ENCODE data around the gene NR2F6. TPM values are rescaled to one million over a fixed set of nuclear protein-coding genes. Genes with fewer than 3 reads are reported as not detected.
A peak's percentile ranks its signal among the peaks of the same experiment; 100 is the strongest.

The NR2F6 gene
- total RNA-seq, 1 experiment from 2014 or later, result 26.3 TPM

GRCh38 chr19:17235300-17235970 lies 10.3 kb downstream of the NR2F6 start:
- intact Hi-C loops (cut with micrococcal nuclease; ENCODE audit: unreplicated experiment), result no loop called here
- Histone ChIP-seq H3K27me3 (replicated peaks; ENCODE audit: insufficient read depth, low read depth, low read length, poor library complexity) (no peaks in the 10 kb centered on the region), H3K36me3 (ENCODE audit: insufficient read depth, low read length, poor library complexity, severe bottlenecking) (peaks cover 15% of the 10 kb centered on the region), H3K4me1 (ENCODE audit: insufficient read depth, low read length, poor library complexity, severe bottlenecking) (peaks cover 19% of the 10 kb centered on the region), H3K4me3 (ENCODE audit: low read depth, low read length, poor library complexity, severe bottlenecking) (peak overlapping the region; percentile 74), H3K27ac (ENCODE audit: low read depth, low read length, poor library complexity, severe bottlenecking) (peak overlapping the region; percentile 88), H3K9me3 (ENCODE audit: low read depth, low read length, poor library complexity, severe bottlenecking) (no peaks in the 10 kb centered on the region)
- POLR2A ChIA-PET (ENCODE audit: low non-redundant PET), result no interaction called here
- TF ChIP-seq EZH2 (IDR thresholded peaks at IDR 0.05; ENCODE audit: borderline replicate concordance, low read depth, low read length, poor library complexity, severe bottlenecking), result no peak
- peak; percentile 55 for TF ChIP-seq CTCF (conservative IDR thresholded peaks at IDR 0.05; ENCODE audit: low read depth, low read length)
- DNase-seq (ENCODE audit: low spot score), result peak; percentile 80
- BruUV-seq (replicated peaks), result no TSS peak
- CTCF ChIA-PET, result interaction anchor here (0.6 to 1.0 kb wide), 3 partner anchors 462 to 521 kb away, joined by 3 to 4 read pairs (median 4); no protein-coding TSS in a partner anchor

GRCh38 chr19:17234911-17235299 lies 10.8 kb downstream of the NR2F6 start:
- peak; percentile 69 for DNase-seq (ENCODE audit: low spot score)
- ChIA-PET CTCF (interaction anchor here (0.6 to 1.0 kb wide), 2 partner anchors 462 to 520 kb away, joined by 3 to 4 read pairs; no protein-coding TSS in a partner anchor), POLR2A (ENCODE audit: low non-redundant PET) (interaction anchor here (0.6 kb wide), 1 partner anchor 119 kb away, joined by 14 read pairs; no protein-coding TSS in a partner anchor)
- no peaks in the 10 kb centered on the region for H3K27me3 ChIP-seq (replicated peaks; ENCODE audit: insufficient read depth, low read depth, low read length, poor library complexity)
- peaks cover 19% of the 10 kb centered on the region for H3K4me1 ChIP-seq (ENCODE audit: insufficient read depth, low read length, poor library complexity, severe bottlenecking)
- H3K9me3 ChIP-seq (ENCODE audit: low read depth, low read length, poor library complexity, severe bottlenecking), result no peaks in the 10 kb centered on the region
- peak overlapping the region; percentile 88 for H3K27ac ChIP-seq (ENCODE audit: low read depth, low read length, poor library complexity, severe bottlenecking)
- no TSS peak for BruUV-seq (replicated peaks)
- H3K36me3 ChIP-seq (ENCODE audit: insufficient read depth, low read length, poor library complexity, severe bottlenecking), result peaks cover 15% of the 10 kb centered on the region
- no peak for TF ChIP-seq EZH2 (IDR thresholded peaks at IDR 0.05; ENCODE audit: borderline replicate concordance, low read depth, low read length, poor library complexity, severe bottlenecking)
- TF ChIP-seq CTCF (conservative IDR thresholded peaks at IDR 0.05; ENCODE audit: low read depth, low read length), result no peak
- intact Hi-C loops (cut with micrococcal nuclease; ENCODE audit: unreplicated experiment), result no loop called here
- H3K4me3 ChIP-seq (ENCODE audit: low read depth, low read length, poor library complexity, severe bottlenecking), result peak overlapping the region; percentile 74

GRCh38 chr19:17232258-17232657 lies 13.5 kb downstream of the NR2F6 start:
- peaks cover 15% of the 10 kb centered on the region for H3K36me3 ChIP-seq (ENCODE audit: insufficient read depth, low read length, poor library complexity, severe bottlenecking)
- H3K27ac ChIP-seq (ENCODE audit: low read depth, low read length, poor library complexity, severe bottlenecking), result no peak overlapping the region
- no TSS peak for BruUV-seq (replicated peaks)
- ChIA-PET POLR2A (ENCODE audit: low non-redundant PET) (no interaction called here), CTCF (no interaction called here)
- no peaks in the 10 kb centered on the region for H3K27me3 ChIP-seq (replicated peaks; ENCODE audit: insufficient read depth, low read depth, low read length, poor library complexity)
- no peak overlapping the region for H3K4me3 ChIP-seq (ENCODE audit: low read depth, low read length, poor library complexity, severe bottlenecking)
- no peaks in the 10 kb centered on the region for H3K9me3 ChIP-seq (ENCODE audit: low read depth, low read length, poor library complexity, severe bottlenecking)
- intact Hi-C loops (cut with micrococcal nuclease; ENCODE audit: unreplicated experiment), result no loop called here
- TF ChIP-seq EZH2 (IDR thresholded peaks at IDR 0.05; ENCODE audit: borderline replicate concordance, low read depth, low read length, poor library complexity, severe bottlenecking) (no peak), CTCF (conservative IDR thresholded peaks at IDR 0.05; ENCODE audit: low read depth, low read length) (no peak)
- no peak for DNase-seq (ENCODE audit: low spot score)
- H3K4me1 ChIP-seq (ENCODE audit: insufficient read depth, low read length, poor library complexity, severe bottlenecking), result peaks cover 19% of the 10 kb centered on the region
